Measurements from ENCODE around the gene SMIM1. TPM values are rescaled to one million over a fixed set of nuclear protein-coding genes. Genes with fewer than 3 reads are reported as not detected.
"Not testable (repeated sequence)": the region's sequence is repeated elsewhere in the genome, so short reads cannot be mapped to it uniquely, and the experiment has no call there.

Gene SMIM1
- total and polyA plus RNA-seq, 2 of the 4 experiments (the other 2 are of a cell fraction) = 0.90 to 3.4 TPM

- H3K56ac ChIP-seq (ENCODE audit: extremely low read depth, insufficient read depth, low read length); BruUV-seq (replicated peaks); H3K4me2 ChIP-seq (ENCODE audit: low read depth, low read length); H2AK9ac ChIP-seq (replicated peaks; ENCODE audit: low read depth, low read length, poor library complexity); intact Hi-C loops (cut with micrococcal nuclease); CTCF ChIA-PET; H3K4ac ChIP-seq (ENCODE audit: low read depth, low read length); H3K23ac ChIP-seq (ENCODE audit: low read depth, low read length); H3K79me1 ChIP-seq (ENCODE audit: low read depth in 1 of 2, low read length in 2 of 2); in situ Hi-C loops (cut with MboI; ENCODE audit: low sequenced_read_pairs); H2BK5ac ChIP-seq (ENCODE audit: low read depth, low read length, poor library complexity, severe bottlenecking); H3K9me3 ChIP-seq (ENCODE audit: control insufficient read depth, insufficient read depth, low read length); H3K4me3 ChIP-seq (ENCODE audit: insufficient read depth, low read depth, low read length); H3K27me3 ChIP-seq (ENCODE audit: control insufficient read depth, insufficient read depth, low read length); H4K20me1 ChIP-seq (ENCODE audit: insufficient read depth, low read length); H2AFZ ChIP-seq (replicated peaks; ENCODE audit: low read length, poor library complexity); H2BK120ac ChIP-seq (ENCODE audit: low read depth, low read length); H2BK15ac ChIP-seq (ENCODE audit: low read depth, low read length); H2AK5ac ChIP-seq (ENCODE audit: low read depth, low read length); H3K4me1 ChIP-seq (ENCODE audit: control insufficient read depth, insufficient read depth, low read length); H3K36me3 ChIP-seq (ENCODE audit: control insufficient read depth, insufficient read depth, low read length); dilution Hi-C loops (cut with HindIII; ENCODE audit: low sequenced_read_pairs, unreplicated experiment); H3K9me1 ChIP-seq (ENCODE audit: insufficient read depth, low read length); H3K14ac ChIP-seq (replicated peaks; ENCODE audit: low read depth, low read length); H3K18ac ChIP-seq (ENCODE audit: low read depth, low read length); ATAC-seq (ENCODE audit: low read depth); H4K8ac ChIP-seq (ENCODE audit: low read depth in 2 of 2, low read length in 2 of 2); H4K5ac ChIP-seq (ENCODE audit: low read depth, low read length); H4K91ac ChIP-seq (ENCODE audit: insufficient read depth, low read depth, low read length); H3K9ac ChIP-seq (ENCODE audit: low read depth, low read length); H3K27ac ChIP-seq (ENCODE audit: insufficient read depth, low read length); H2BK20ac ChIP-seq (ENCODE audit: low read depth, low read length): not testable (repeated sequence)
- 60% methylated on average over 1 of the region's 9 CpGs; no CpG with 5 or more reads in 1 of the 2 experiments for WGBS, 2 experiments (ENCODE audit: extremely low coverage in 2 of 2, insufficient read length in 1 of 2)
- DNase-seq = peak; percentile 12
- POLR2A ChIA-PET (ENCODE audit: unreplicated experiment) = interaction anchor here (0.5 kb wide), 1 partner anchor 11 kb away, joined by 5 read pairs; no protein-coding TSS in a partner anchor
Observed at GRCh38 chr1:3810149-3810761, 37.7 kb downstream of the SMIM1 start.
